Measurements from ENCODE around the gene ABLIM2. TPM values are rescaled to one million over a fixed set of nuclear protein-coding genes. Genes with fewer than 3 reads are reported as not detected.

The ABLIM2 gene
- total and polyA plus RNA-seq, 3 donors from 2014 or later, result 5.2 to 7.5 (median 6.9) TPM

- intact Hi-C loops (cut with DNase I; ENCODE audit: low total_unique reads), result no loop called here
- Histone ChIP-seq H3K9me3 (no peaks in the 10 kb centered on the region), H3K36me3 (ENCODE audit: low read depth, missing control alignments) (no peaks in the 10 kb centered on the region), H3K27ac (no peak overlapping the region), H3K4me3 (no peak overlapping the region), H3K4me1 (peaks cover 23% of the 10 kb centered on the region), H3K27me3 (no peaks in the 10 kb centered on the region)
- WGBS, 2 donors, result 65 to 76% methylated on average over 15 to 17 of the region's 17 CpGs
- no peak for TF ChIP-seq CTCF (IDR thresholded peaks at IDR 0.05)
- TF ChIP-seq POLR2A (IDR thresholded peaks at IDR 0.05), result no peak
- no peak for DNase-seq
These were observed 39.7 kb upstream of the ABLIM2 start for GRCh38 chr4:8198206-8198905.

DNA sequence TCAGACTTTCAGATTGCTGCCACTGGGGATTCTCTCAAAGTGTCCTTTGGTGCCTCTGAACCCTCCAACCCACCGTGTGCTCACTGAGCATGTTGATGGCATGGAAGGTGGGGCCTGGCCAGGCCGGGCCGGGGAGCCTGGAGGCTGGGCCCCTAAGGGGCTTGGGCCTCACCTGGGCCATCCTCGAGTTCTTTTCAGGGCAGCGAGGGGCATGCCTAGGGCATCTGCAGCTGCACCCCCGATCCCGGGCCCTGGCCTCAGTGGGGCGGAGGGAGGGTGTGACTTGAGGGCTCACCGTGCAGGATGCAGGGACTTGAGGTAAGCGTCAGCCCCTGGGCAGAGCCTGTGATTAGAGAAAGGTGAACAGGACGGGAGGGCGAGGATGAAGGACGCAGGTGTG lies 38.9 kb upstream of the ABLIM2 start:
- 92 to 97% methylated on average over 8 to 12 of the region's 13 CpGs for WGBS, 2 donors

GRCh38 chr4:8195841-8196458 lies 37.3 kb upstream of the ABLIM2 start:
- no peak overlapping the region for H3K27ac ChIP-seq
- DNase-seq, result no peak
- H3K4me3 ChIP-seq, result no peak overlapping the region
- 76 to 84% methylated on average over 15 to 20 of the region's 20 CpGs for WGBS, 2 donors
- H3K36me3 ChIP-seq (ENCODE audit: low read depth, missing control alignments), result no peaks in the 10 kb centered on the region
- no peaks in the 10 kb centered on the region for H3K9me3 ChIP-seq
- H3K27me3 ChIP-seq, result no peaks in the 10 kb centered on the region
- peaks cover 20% of the 10 kb centered on the region for H3K4me1 ChIP-seq
- no peak for TF ChIP-seq POLR2A (IDR thresholded peaks at IDR 0.05)
- no peak for TF ChIP-seq CTCF (IDR thresholded peaks at IDR 0.05)
- intact Hi-C loops (cut with DNase I; ENCODE audit: low total_unique reads), result no loop called here

More for the DNA sequence above, 38.9 kb upstream of the ABLIM2 start:
- peaks cover 23% of the 10 kb centered on the region for H3K4me1 ChIP-seq
- H3K36me3 ChIP-seq (ENCODE audit: low read depth, missing control alignments), result no peaks in the 10 kb centered on the region
- no peak overlapping the region for H3K27ac ChIP-seq
- H3K9me3 ChIP-seq, result no peaks in the 10 kb centered on the region
- H3K4me3 ChIP-seq, result no peak overlapping the region
- no peaks in the 10 kb centered on the region for H3K27me3 ChIP-seq
- intact Hi-C loops (cut with DNase I; ENCODE audit: low total_unique reads), result no loop called here
- no peak for TF ChIP-seq CTCF (IDR thresholded peaks at IDR 0.05)
- TF ChIP-seq POLR2A (IDR thresholded peaks at IDR 0.05), result no peak
- no peak for DNase-seq

DNA sequence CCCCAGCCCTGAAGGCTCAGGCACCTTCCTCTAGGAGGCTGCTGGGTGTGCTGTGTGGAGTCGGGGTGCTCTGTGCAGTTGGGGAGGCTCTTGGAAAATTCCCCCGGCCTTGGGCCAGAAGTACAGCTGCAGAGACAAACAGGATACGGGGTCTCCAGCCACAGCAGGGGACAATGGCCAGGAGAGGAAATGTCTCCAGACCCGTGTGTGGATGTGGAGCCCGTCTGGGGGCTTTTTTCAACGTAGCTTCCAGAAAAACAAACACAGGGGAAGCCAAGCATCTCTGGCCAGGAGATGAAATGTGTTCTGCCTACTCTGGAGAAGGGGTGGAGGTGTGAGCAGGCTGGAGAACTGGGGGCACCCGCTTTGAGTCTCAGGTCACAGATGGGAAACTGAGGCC lies 36.8 kb upstream of the ABLIM2 start:
- H3K27ac ChIP-seq, result no peak overlapping the region
- no peaks in the 10 kb centered on the region for H3K27me3 ChIP-seq
- H3K4me3 ChIP-seq, result no peak overlapping the region
- intact Hi-C loops (cut with DNase I; ENCODE audit: low total_unique reads), result no loop called here
- H3K4me1 ChIP-seq, result peaks cover 17% of the 10 kb centered on the region
- WGBS, 2 donors, result 61 to 82% methylated on average over 7 of the region's 7 CpGs
- H3K9me3 ChIP-seq, result no peaks in the 10 kb centered on the region
- no peaks in the 10 kb centered on the region for H3K36me3 ChIP-seq (ENCODE audit: low read depth, missing control alignments)
- no peak for DNase-seq
- TF ChIP-seq CTCF (IDR thresholded peaks at IDR 0.05), result no peak
- no peak for TF ChIP-seq POLR2A (IDR thresholded peaks at IDR 0.05)
